IMR-90 (cell line): Measurements from ENCODE around the gene KRT79. TPM values are rescaled to one million over a fixed set of nuclear protein-coding genes. Genes with fewer than 3 reads are reported as not detected.

Experiments
- ATAC-seq: fragments of 200-7000 bp; cut with Tn5 transposase; 2 replicates; pipeline ENCODE4 v1.9.1; 2020; ENCODE audit warnings: low read depth, mild to moderate bottlenecking, moderate library complexity
- BruUV-seq: library from RNA; stranded (reverse); fragments of 400-500 nt; replicated peaks from 2 replicates; lab custom pipeline; 2021; lab: Mats Ljungman, UMichigan
- CTCF ChIA-PET: fragments of 300-600 bp; formaldehyde crosslinking; extraction: SDS; loops from one replicate; lab custom pipeline; 2021; ENCODE audit warnings: antibody characterized with exemption; lab: Yijun Ruan, JAX
- POLR2A ChIA-PET: fragments of 300-600 bp; sonication (Branson Sonifier 250); formaldehyde crosslinking; loops from one replicate; lab custom pipeline; 2022; ENCODE audit warnings: antibody characterized with exemption; ENCODE audit not compliant: unreplicated experiment; lab: Charles Lee
- DNase-seq: peaks from one replicate; pipeline ENCODE4 v3.0.0; 2013
- H2AFZ ChIP-seq: replicated peaks from 2 replicates; pipeline ENCODE3; 2013; ENCODE audit warnings: low read length, mild to moderate bottlenecking; ENCODE audit not compliant: poor library complexity
- H2AK5ac ChIP-seq: 2 replicates; pipeline ENCODE4 v1.6.1; 2013; ENCODE audit warnings: low read depth, low read length, inconsistent platforms
- H2AK9ac ChIP-seq: replicated peaks from 2 replicates; pipeline ENCODE3; 2013; ENCODE audit warnings: mild to moderate bottlenecking, low read depth, low read length, moderate library complexity; ENCODE audit not compliant: poor library complexity
- H2BK120ac ChIP-seq: 2 replicates; pipeline ENCODE4 v1.6.1; 2013; ENCODE audit warnings: low read depth, low read length, inconsistent platforms
- H2BK15ac ChIP-seq: 3 replicates; pipeline ENCODE4 v1.6.1; 2013; ENCODE audit warnings: low read depth, low read length, inconsistent platforms
- H2BK20ac ChIP-seq: 2 replicates; pipeline ENCODE4 v1.6.1; 2013; ENCODE audit warnings: low read depth, mild to moderate bottlenecking, inconsistent platforms, low read length, moderate library complexity
- H2BK5ac ChIP-seq: 2 replicates; pipeline ENCODE4 v1.6.1; 2013; ENCODE audit warnings: mild to moderate bottlenecking, low read depth, low read length, inconsistent platforms; ENCODE audit not compliant: poor library complexity, severe bottlenecking
- H3K14ac ChIP-seq: replicated peaks from 2 replicates; pipeline ENCODE4 v1.6.1; 2013; ENCODE audit warnings: low read depth, low read length, inconsistent platforms
- H3K18ac ChIP-seq: 2 replicates; pipeline ENCODE4 v1.6.1; 2013; ENCODE audit warnings: low read depth, low read length, control low read depth
- H3K23ac ChIP-seq: 2 replicates; pipeline ENCODE4 v1.6.1; 2013; ENCODE audit warnings: low read depth, low read length, inconsistent platforms
- H3K27ac ChIP-seq: 2 replicates; pipeline ENCODE4 v1.5.1; 2013; ENCODE audit warnings: mild to moderate bottlenecking, control low read depth, low read length; ENCODE audit not compliant: insufficient read depth
- H3K27me3 ChIP-seq: 2 replicates; pipeline ENCODE4 v1.6.1; 2013; ENCODE audit warnings: low read length; ENCODE audit not compliant: control insufficient read depth, insufficient read depth
- H3K36me3 ChIP-seq: 2 replicates; pipeline ENCODE4 v1.6.1; 2013; ENCODE audit warnings: low read length, mixed read lengths; ENCODE audit not compliant: control insufficient read depth, insufficient read depth
- H3K4ac ChIP-seq: 2 replicates; pipeline ENCODE4 v1.6.1; 2013; ENCODE audit warnings: low read depth, low read length, inconsistent platforms
- H3K4me1 ChIP-seq: 2 replicates; pipeline ENCODE4 v1.6.1; 2013; ENCODE audit warnings: low read length, mixed read lengths; ENCODE audit not compliant: control insufficient read depth, insufficient read depth
- H3K4me2 ChIP-seq: 2 replicates; pipeline ENCODE4 v1.6.1; 2013; ENCODE audit warnings: low read depth, mild to moderate bottlenecking, control low read depth, low read length, moderate library complexity
- H3K4me3 ChIP-seq: 2 replicates; pipeline ENCODE4 v1.5.1; 2013; ENCODE audit warnings: low read depth, mild to moderate bottlenecking, control low read depth, low read length, moderate library complexity; ENCODE audit not compliant: insufficient read depth
- H3K56ac ChIP-seq: 2 replicates; pipeline ENCODE4 v1.6.1; 2013; ENCODE audit warnings: low read length, inconsistent platforms; ENCODE audit not compliant: insufficient read depth; ENCODE audit errors: extremely low read depth
- H3K79me1 ChIP-seq, 2 experiments: 2 replicates each; pipeline ENCODE4 v1.6.1; 2013; ENCODE audit warnings: low read length in 2 of 2, inconsistent platforms in 1 of 2, low read depth in 1 of 2
- H3K9ac ChIP-seq: 2 replicates; pipeline ENCODE4 v1.6.1; 2013; ENCODE audit warnings: low read depth, low read length, control low read depth
- H3K9me1 ChIP-seq: 2 replicates; pipeline ENCODE4 v1.6.1; 2013; ENCODE audit warnings: low read length, inconsistent platforms; ENCODE audit not compliant: insufficient read depth
- H3K9me3 ChIP-seq: 2 replicates; pipeline ENCODE4 v1.6.1; 2013; ENCODE audit warnings: low read length; ENCODE audit not compliant: control insufficient read depth, insufficient read depth
- H4K20me1 ChIP-seq: 2 replicates; pipeline ENCODE4 v1.6.1; 2013; ENCODE audit warnings: low read length, inconsistent platforms; ENCODE audit not compliant: insufficient read depth
- H4K5ac ChIP-seq: 2 replicates; pipeline ENCODE4 v1.6.1; 2013; ENCODE audit warnings: mild to moderate bottlenecking, low read depth, low read length, control low read depth
- H4K8ac ChIP-seq, 2 experiments: 2 replicates each; pipeline ENCODE4 v1.6.1; 2013; ENCODE audit warnings: low read depth in 2 of 2, low read length in 2 of 2, control low read depth in 1 of 2, inconsistent platforms in 1 of 2
- H4K91ac ChIP-seq: 2 replicates; pipeline ENCODE4 v1.6.1; 2013; ENCODE audit warnings: low read depth, low read length, inconsistent platforms; ENCODE audit not compliant: insufficient read depth
- BHLHE40 ChIP-seq: fragments of 150-350 bp; IDR thresholded peaks from 2 replicates; pipeline ENCODE4 v1.6.1; 2016; ENCODE audit warnings: mild to moderate bottlenecking, low read depth, low read length
- CEBPB ChIP-seq: IDR thresholded peaks from 2 replicates; pipeline ENCODE4 v1.6.1; 2012; ENCODE audit warnings: low read depth, low read length, improper control_type of control experiment
- CHD1 ChIP-seq: IDR thresholded peaks from 2 replicates; pipeline ENCODE4 v1.6.1; 2012; ENCODE audit warnings: low read depth, low read length, improper control_type of control experiment
- CTCF ChIP-seq: conservative IDR thresholded peaks from 2 replicates; pipeline ENCODE4 v1.5.1; 2012; ENCODE audit warnings: mild to moderate bottlenecking, low read depth, low read length, improper control_type of control experiment
- ELK1 ChIP-seq: fragments of 150-350 bp; IDR thresholded peaks from 2 replicates; pipeline ENCODE4 v1.6.1; 2016; ENCODE audit warnings: low read depth, mild to moderate bottlenecking, low read length, moderate library complexity, borderline replicate concordance
- FOS ChIP-seq: fragments of 150-350 bp; IDR thresholded peaks from 2 replicates; pipeline ENCODE4 v1.6.1; 2016; ENCODE audit warnings: low read depth, low read length
- MAFK ChIP-seq: IDR thresholded peaks from 2 replicates; pipeline ENCODE4 v1.6.1; 2012; ENCODE audit warnings: low read depth, low read length, improper control_type of control experiment
- MAZ ChIP-seq: IDR thresholded peaks from 2 replicates; pipeline ENCODE4 v1.6.1; 2012; ENCODE audit warnings: low read depth, mild to moderate bottlenecking, low read length, improper control_type of control experiment, moderate library complexity, borderline replicate concordance
- MXI1 ChIP-seq: IDR thresholded peaks from 2 replicates; pipeline ENCODE4 v1.6.1; 2012; ENCODE audit warnings: low read depth, mild to moderate bottlenecking, low read length, moderate library complexity, borderline replicate concordance
- NFE2L2 ChIP-seq: fragments of 150-350 bp; IDR thresholded peaks from 2 replicates; pipeline ENCODE4 v1.6.1; 2016; ENCODE audit warnings: low read depth, mild to moderate bottlenecking, low read length
- POLR2A ChIP-seq: IDR thresholded peaks from 2 replicates; pipeline ENCODE4 v1.6.1; 2012; ENCODE audit warnings: mild to moderate bottlenecking, low read depth, low read length
- RAD21 ChIP-seq: IDR thresholded peaks from 2 replicates; pipeline ENCODE4 v1.6.1; 2012; ENCODE audit warnings: low read length, improper control_type of control experiment
- RCOR1 ChIP-seq: IDR thresholded peaks from 2 replicates; pipeline ENCODE4 v1.6.1; 2012; ENCODE audit warnings: mild to moderate bottlenecking, low read length, improper control_type of control experiment; ENCODE audit not compliant: insufficient replicate concordance
- RFX5 ChIP-seq: IDR thresholded peaks from 2 replicates; pipeline ENCODE4 v1.8.0; 2012; ENCODE audit warnings: low read depth, mild to moderate bottlenecking, low read length, moderate library complexity
- SMC3 ChIP-seq: fragments of 150-350 bp; IDR thresholded peaks from 2 replicates; pipeline ENCODE4 v1.6.1; 2016; ENCODE audit warnings: low read depth, mild to moderate bottlenecking, antibody characterized with exemption, low read length, moderate library complexity
- USF2 ChIP-seq: fragments of 150-350 bp; IDR thresholded peaks from 2 replicates; pipeline ENCODE4 v1.6.1; 2017; ENCODE audit warnings: mild to moderate bottlenecking, antibody characterized with exemption, low read length, low read depth
- WGBS, 2 experiments: methylation state at CpG; one replicate each; pipeline versions ENCODE4 v1.1.5 to v1.1.7; 2013; ENCODE audit warnings: missing lambda C conversion rate in 2 of 2; ENCODE audit not compliant: insufficient read length in 1 of 2; ENCODE audit errors: extremely low coverage in 2 of 2; 5-methylcytosine and 5-hydroxymethylcytosine counted together
- dilution Hi-C: fragments of 300-500 bp; cut with HindIII; formaldehyde crosslinking; loops from one replicate; pipeline ENCODE4 v1.14.3; 2018; ENCODE audit warnings: low sequenced_read_pairs; ENCODE audit not compliant: unreplicated experiment
- in situ Hi-C: fragments of 300-500 bp; cut with MboI; formaldehyde crosslinking; loops from 3 replicates; pipeline ENCODE4 v1.14.3; 2019; ENCODE audit warnings: low sequenced_read_pairs, inconsistent platforms, mixed read lengths
- intact Hi-C: fragments of 100-400 bp; cut with micrococcal nuclease; formaldehyde crosslinking; loops from 2 replicates; pipeline ENCODE4 v1.10.0; 2022
- polyA plus RNA-seq, 3 experiments: library from polyadenylated mRNA; depleted of rRNA; stranded (reverse); fragments of >200 nt; gene quantifications; 2 replicates each; pipeline ENCODE4 v1.2.3, GENCODE V29; 2012; ENCODE audit warnings: low replicate concordance in 1 of 3
- total RNA-seq: library from RNA; depleted of rRNA; stranded (reverse); fragments of >200 nt; gene quantifications from 2 replicates; pipeline ENCODE4 v1.2.3, GENCODE V29; 2012

KRT79 gene
- total and polyA plus RNA-seq, 2 of the 4 experiments (the other 2 are of a cell fraction), result under 0.01 to 0.24 TPM

GRCh38 chr12:52771505-52771904 is 62.6 kb downstream of the KRT79 start:
- H3K4me1 ChIP-seq, result no peaks in the 10 kb centered on the region
- no TSS peak for BruUV-seq
- WGBS, 2 experiments, result 72% methylated on average over 3 of the region's 4 CpGs; no CpG with 5 or more reads in 1 of the 2 experiments
- in situ Hi-C loops (no loop called here), dilution Hi-C loops (no loop called here), intact Hi-C loops (no loop called here)
- no peak overlapping the region for H2BK5ac ChIP-seq
- H3K27ac ChIP-seq, result no peak overlapping the region
- no peak overlapping the region for H2BK15ac ChIP-seq
- H3K27me3 ChIP-seq, result peaks cover 26% of the 10 kb centered on the region
- DNase-seq (no peak), ATAC-seq (no peak)
- ChIA-PET CTCF (no interaction called here), POLR2A (no interaction called here)
- TF ChIP-seq MXI1 (no peak), CTCF (no peak), SMC3 (no peak), BHLHE40 (no peak), FOS (no peak), RFX5 (no peak), MAFK (no peak), USF2 (no peak), RCOR1 (no peak), RAD21 (no peak), CEBPB (no peak), NFE2L2 (no peak), POLR2A (no peak), ELK1 (no peak), MAZ (no peak), CHD1 (no peak)
- no peak overlapping the region for H4K91ac ChIP-seq
- no peak overlapping the region for H2AK9ac ChIP-seq
- H2AFZ ChIP-seq, result no peak overlapping the region
- no peak overlapping the region for H4K5ac ChIP-seq
- H2BK20ac ChIP-seq, result no peak overlapping the region
- H3K9me1 ChIP-seq, result no peaks in the 10 kb centered on the region
- no peak overlapping the region for H2AK5ac ChIP-seq
- H3K79me1 ChIP-seq, result no peaks in the 10 kb centered on the region
- no peak overlapping the region for H3K4ac ChIP-seq
- H3K18ac ChIP-seq, result no peak overlapping the region
- H3K14ac ChIP-seq, result no peak overlapping the region
- H3K4me2 ChIP-seq, result no peak overlapping the region
- H4K8ac ChIP-seq, result no peak overlapping the region
- H3K23ac ChIP-seq, result no peak overlapping the region
- no peak overlapping the region for H2BK120ac ChIP-seq
- no peak overlapping the region for H3K4me3 ChIP-seq
- no peak overlapping the region for H3K9ac ChIP-seq
- H3K56ac ChIP-seq, result no peak overlapping the region
- no peaks in the 10 kb centered on the region for H3K9me3 ChIP-seq
- no peaks in the 10 kb centered on the region for H4K20me1 ChIP-seq
- no peaks in the 10 kb centered on the region for H3K36me3 ChIP-seq
